Smooth muscle cell (in vitro differentiated cells): ENCODE results near the gene PSMD1. TPM values are rescaled to one million over a fixed set of nuclear protein-coding genes. Genes with fewer than 3 reads are reported as not detected.

Experiments used
- DNase-seq: peaks from one replicate; lab custom pipeline; 2025; ENCODE audit not compliant: unreplicated experiment; lab: John Stamatoyannopoulos, UW
- H2AFZ ChIP-seq: fragments of 200-600 bp; sonication (generic); 2 replicates; pipeline ENCODE4 v1.6.0; 2016; ENCODE audit warnings: antibody characterized with exemption, low read depth, mild to moderate bottlenecking
- H3F3A ChIP-seq: fragments of 200-600 bp; sonication (generic); 2 replicates; pipeline ENCODE4 v1.6.0; 2017; ENCODE audit warnings: antibody characterized with exemption, low read depth
- H3K27ac ChIP-seq: fragments of 200-600 bp; sonication (generic); 2 replicates; pipeline ENCODE4 v1.5.1; 2016; ENCODE audit warnings: low read depth, mild to moderate bottlenecking
- H3K27me3 ChIP-seq: fragments of 200-600 bp; sonication (generic); 2 replicates; pipeline ENCODE4 v1.6.1; 2016; ENCODE audit warnings: low read depth, mild to moderate bottlenecking
- H3K36me3 ChIP-seq: fragments of 200-600 bp; sonication (generic); 2 replicates; pipeline ENCODE4 v1.5.1; 2016; ENCODE audit warnings: low read depth
- H3K4me1 ChIP-seq: fragments of 200-600 bp; sonication (generic); 2 replicates; pipeline ENCODE4 v1.5.1; 2016; ENCODE audit warnings: low read depth
- H3K4me2 ChIP-seq: fragments of 200-600 bp; sonication (generic); 2 replicates; pipeline ENCODE4 v1.6.0; 2016; ENCODE audit warnings: mild to moderate bottlenecking
- H3K4me3 ChIP-seq: fragments of 200-600 bp; sonication (generic); 2 replicates; pipeline ENCODE4 v1.5.1; 2016; ENCODE audit warnings: mild to moderate bottlenecking
- H3K79me2 ChIP-seq: fragments of 200-600 bp; sonication (generic); 2 replicates; pipeline ENCODE4 v1.6.0; 2016; ENCODE audit warnings: low read depth, mild to moderate bottlenecking
- H3K9ac ChIP-seq: fragments of 200-600 bp; sonication (generic); 2 replicates; pipeline ENCODE4 v1.6.0; 2016; ENCODE audit warnings: low read depth
- H3K9me3 ChIP-seq: fragments of 200-600 bp; sonication (generic); replicated peaks from 2 replicates; pipeline ENCODE4 v1.5.1; 2016; ENCODE audit warnings: low read depth
- H4K20me1 ChIP-seq: fragments of 200-600 bp; sonication (generic); 2 replicates; pipeline ENCODE4 v1.6.0; 2016; ENCODE audit warnings: low read depth
- WGBS: methylation state at CpG from one replicate; pipeline ENCODE4 v1.1.7; 2016; ENCODE audit warnings: low lambda C conversion rate; 5-methylcytosine and 5-hydroxymethylcytosine counted together
- polyA plus RNA-seq: library from polyadenylated mRNA; unstranded; fragments of >200 nt; fragmentation: Nextera tagmentation; extraction: Ambion mirVana; gene quantifications from 2 replicates; pipeline ENCODE4 v1.2.1, GENCODE V29; 2016
- total RNA-seq: library from RNA; depleted of rRNA; stranded (reverse); fragments of >200 nt; gene quantifications from 2 replicates; pipeline ENCODE4 v1.2.3, GENCODE V29; 2014
- TF ChIP-seq, protein P1 (sequence below): fragments of 200-600 bp; sonication (generic); IDR thresholded peaks from 2 replicates; pipeline ENCODE4 v1.5.1; 2017; ENCODE audit warnings: borderline replicate concordance, mild to moderate bottlenecking, antibody characterized with exemption; ENCODE audit not compliant: insufficient read depth, poor library complexity, severe bottlenecking

Gene PSMD1
- total and polyA plus RNA-seq, 2 experiments from 2014 or later: 95.7 to 99.7 TPM

- 47% methylated on average over 8 of the region's 8 CpGs for WGBS
- Histone ChIP-seq H3K4me3 (no peak overlapping the region), H3K4me1 (no peaks in the 10 kb centered on the region), H3K4me2 (peak overlapping the region; percentile 34), H2AFZ (no peak overlapping the region), H3K9me3 (no peaks in the 10 kb centered on the region), H4K20me1 (no peaks in the 10 kb centered on the region), H3F3A (no peaks in the 10 kb centered on the region), H3K79me2 (peaks cover 7% of the 10 kb centered on the region), H3K9ac (peak overlapping the region; percentile 40), H3K27me3 (no peaks in the 10 kb centered on the region), H3K36me3 (no peaks in the 10 kb centered on the region), H3K27ac (peak overlapping the region; percentile 83)
- TF ChIP-seq, protein P1, sequence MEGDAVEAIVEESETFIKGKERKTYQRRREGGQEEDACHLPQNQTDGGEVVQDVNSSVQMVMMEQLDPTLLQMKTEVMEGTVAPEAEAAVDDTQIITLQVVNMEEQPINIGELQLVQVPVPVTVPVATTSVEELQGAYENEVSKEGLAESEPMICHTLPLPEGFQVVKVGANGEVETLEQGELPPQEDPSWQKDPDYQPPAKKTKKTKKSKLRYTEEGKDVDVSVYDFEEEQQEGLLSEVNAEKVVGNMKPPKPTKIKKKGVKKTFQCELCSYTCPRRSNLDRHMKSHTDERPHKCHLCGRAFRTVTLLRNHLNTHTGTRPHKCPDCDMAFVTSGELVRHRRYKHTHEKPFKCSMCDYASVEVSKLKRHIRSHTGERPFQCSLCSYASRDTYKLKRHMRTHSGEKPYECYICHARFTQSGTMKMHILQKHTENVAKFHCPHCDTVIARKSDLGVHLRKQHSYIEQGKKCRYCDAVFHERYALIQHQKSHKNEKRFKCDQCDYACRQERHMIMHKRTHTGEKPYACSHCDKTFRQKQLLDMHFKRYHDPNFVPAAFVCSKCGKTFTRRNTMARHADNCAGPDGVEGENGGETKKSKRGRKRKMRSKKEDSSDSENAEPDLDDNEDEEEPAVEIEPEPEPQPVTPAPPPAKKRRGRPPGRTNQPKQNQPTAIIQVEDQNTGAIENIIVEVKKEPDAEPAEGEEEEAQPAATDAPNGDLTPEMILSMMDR: no peak
- no peak for DNase-seq
Observed at GRCh38 chr2:231152800-231153557, 96.3 kb downstream of the PSMD1 start.

DNA sequence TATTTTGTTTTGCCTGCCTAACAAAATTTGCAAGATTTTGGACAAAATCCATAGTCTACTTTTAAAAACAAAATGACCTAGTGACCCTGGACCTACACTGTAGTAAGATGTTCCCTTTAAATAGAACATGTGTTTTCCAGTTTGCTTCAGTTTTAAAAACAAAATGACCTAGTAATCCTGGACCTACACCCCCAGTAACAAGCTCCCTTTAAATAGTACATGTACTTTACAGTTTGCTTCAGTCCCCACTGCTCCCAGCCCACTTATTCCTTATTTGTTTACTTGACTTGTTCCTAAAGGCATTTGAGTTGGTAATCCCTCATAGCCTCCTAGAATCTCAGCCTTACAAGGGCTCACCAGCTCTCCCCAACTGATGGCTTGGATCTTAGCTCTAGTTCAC is 102.6 kb downstream of the PSMD1 start:
- no peak overlapping the region for H3K4me3 ChIP-seq
- peaks cover 5% of the 10 kb centered on the region for H3K4me1 ChIP-seq
- H3F3A ChIP-seq: peaks cover 21% of the 10 kb centered on the region
- H3K27ac ChIP-seq: peak overlapping the region; percentile 22
- H2AFZ ChIP-seq: no peak overlapping the region
- no peaks in the 10 kb centered on the region for H4K20me1 ChIP-seq
- no peak overlapping the region for H3K9ac ChIP-seq
- peak overlapping the region; percentile 6 for H3K4me2 ChIP-seq
- peaks cover 7% of the 10 kb centered on the region for H3K79me2 ChIP-seq
- no peaks in the 10 kb centered on the region for H3K27me3 ChIP-seq
- H3K36me3 ChIP-seq: no peaks in the 10 kb centered on the region
- DNase-seq: no peak
- TF ChIP-seq, protein P1: no peak
- H3K9me3 ChIP-seq: no peaks in the 10 kb centered on the region

DNA sequence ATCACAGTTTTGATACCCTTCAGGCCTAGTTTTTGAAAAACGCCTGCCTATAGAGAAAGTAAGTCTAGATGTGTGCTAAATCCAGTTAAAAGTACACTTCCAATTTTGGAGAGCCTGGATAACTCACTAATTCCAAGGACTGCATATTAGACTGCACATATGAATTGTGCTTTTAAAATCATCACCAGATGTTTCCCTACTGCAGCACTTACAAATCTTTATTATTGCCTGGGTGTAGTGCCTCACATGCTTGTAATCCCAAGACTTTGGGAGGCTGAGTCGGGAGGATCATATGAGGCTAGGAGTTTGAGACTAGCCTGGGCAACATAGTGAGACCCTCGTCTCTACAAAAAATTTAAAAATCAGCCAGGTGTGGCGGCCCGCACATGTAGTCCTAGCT is 104.0 kb downstream of the PSMD1 start:
- Histone ChIP-seq H3K36me3 (no peaks in the 10 kb centered on the region), H3K4me1 (peaks cover 5% of the 10 kb centered on the region), H3K9ac (no peak overlapping the region), H2AFZ (no peak overlapping the region), H3K79me2 (peaks cover 3% of the 10 kb centered on the region), H3K27ac (peak overlapping the region; percentile 93), H4K20me1 (no peaks in the 10 kb centered on the region), H3K27me3 (no peaks in the 10 kb centered on the region), H3K4me3 (no peak overlapping the region), H3K9me3 (no peaks in the 10 kb centered on the region), H3F3A (peaks cover 21% of the 10 kb centered on the region), H3K4me2 (peak overlapping the region; percentile 39)
- WGBS: 95% methylated on average over 5 of the region's 5 CpGs
- no peak for DNase-seq
- TF ChIP-seq, protein P1: no peak

GRCh38 chr2:231161252-231161839 is 104.7 kb downstream of the PSMD1 start:
- H4K20me1 ChIP-seq: no peaks in the 10 kb centered on the region
- H3K79me2 ChIP-seq: no peaks in the 10 kb centered on the region
- peaks cover under 1% of the 10 kb centered on the region for H3K36me3 ChIP-seq
- peak overlapping the region; percentile 93 for H3K27ac ChIP-seq
- peak overlapping the region; percentile 72 for H3K9ac ChIP-seq
- H3K4me2 ChIP-seq: peak overlapping the region; percentile 39
- H3K27me3 ChIP-seq: no peaks in the 10 kb centered on the region
- peaks cover 21% of the 10 kb centered on the region for H3F3A ChIP-seq
- H2AFZ ChIP-seq: no peak overlapping the region
- no peak overlapping the region for H3K4me3 ChIP-seq
- 58% methylated on average over 7 of the region's 7 CpGs for WGBS
- H3K4me1 ChIP-seq: peaks cover 5% of the 10 kb centered on the region
- TF ChIP-seq, protein P1: no peak
- no peak for DNase-seq
- no peaks in the 10 kb centered on the region for H3K9me3 ChIP-seq
